GM19099 (cell line): ENCODE results near the gene CERKL.

Experiments
- POLR2A ChIP-seq: IDR thresholded peaks from 3 replicates; pipeline ENCODE4 v1.6.1; 2011; ENCODE audit warnings: low read depth; ENCODE audit not compliant: insufficient read length; ENCODE audit errors: extremely low read depth

Gene CERKL

GRCh38 chr2:181576431-181576830 lies 80.5 kb downstream of the CERKL start:
- TF ChIP-seq POLR2A = no peak

GRCh38 chr2:181575650-181576025 lies 81.3 kb downstream of the CERKL start:
- no peak for TF ChIP-seq POLR2A

GRCh38 chr2:181575024-181575649 lies 81.8 kb downstream of the CERKL start:
- TF ChIP-seq POLR2A = no peak

- TF ChIP-seq POLR2A = no peak
Measured at GRCh38 chr2:181574321-181574720, 82.6 kb downstream of the CERKL start.

GRCh38 chr2:181573140-181573736 lies 83.7 kb downstream of the CERKL start:
- no peak for TF ChIP-seq POLR2A

GRCh38 chr2:181570833-181571661 lies 85.9 kb downstream of the CERKL start:
- TF ChIP-seq POLR2A = no peak

GRCh38 chr2:181570059-181570458 lies 86.8 kb downstream of the CERKL start:
- TF ChIP-seq POLR2A = no peak

GRCh38 chr2:181566334-181567032 lies 90.4 kb downstream of the CERKL start:
- no peak for TF ChIP-seq POLR2A

- TF ChIP-seq POLR2A = no peak
Measured at GRCh38 chr2:181563101-181563692, 93.7 kb downstream of the CERKL start.

GRCh38 chr2:181558371-181558770 lies 98.5 kb downstream of the CERKL start:
- no peak for TF ChIP-seq POLR2A

- TF ChIP-seq POLR2A = no peak
Measured at GRCh38 chr2:181554061-181554830, 102.7 kb downstream of the CERKL start.

GRCh38 chr2:181553244-181553643 lies 103.7 kb downstream of the CERKL start:
- no peak for TF ChIP-seq POLR2A

GRCh38 chr2:181552808-181553207 lies 104.1 kb downstream of the CERKL start:
- TF ChIP-seq POLR2A = no peak

GRCh38 chr2:181546086-181546485 lies 110.8 kb downstream of the CERKL start:
- no peak for TF ChIP-seq POLR2A
